ENCODE results near the gene MANBA.
"Not testable (repeated sequence)": the region's sequence is repeated elsewhere in the genome, so short reads cannot be mapped to it uniquely, and the experiment has no call there.

Gene MANBA

DNA sequence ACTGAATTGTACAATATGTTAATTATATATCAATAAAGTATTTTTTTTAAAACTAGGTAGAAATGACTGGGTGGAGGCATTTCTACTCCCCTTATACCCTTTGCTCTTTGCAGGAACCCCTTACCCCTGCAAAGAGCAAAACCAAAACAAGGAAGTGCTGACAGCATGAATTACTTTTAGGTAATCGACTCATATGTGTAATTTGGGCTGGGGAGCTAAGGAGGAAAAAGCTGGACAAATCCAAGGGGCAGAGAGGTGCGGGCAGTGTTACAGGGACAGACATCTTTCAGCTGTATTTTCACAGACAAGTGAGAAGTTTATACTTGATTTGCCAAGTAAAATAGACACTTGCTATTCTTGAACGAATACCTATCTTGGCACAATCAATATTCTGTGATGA, 35.5 kb downstream of the MANBA start:
- DNase-seq, result no peak

DNA sequence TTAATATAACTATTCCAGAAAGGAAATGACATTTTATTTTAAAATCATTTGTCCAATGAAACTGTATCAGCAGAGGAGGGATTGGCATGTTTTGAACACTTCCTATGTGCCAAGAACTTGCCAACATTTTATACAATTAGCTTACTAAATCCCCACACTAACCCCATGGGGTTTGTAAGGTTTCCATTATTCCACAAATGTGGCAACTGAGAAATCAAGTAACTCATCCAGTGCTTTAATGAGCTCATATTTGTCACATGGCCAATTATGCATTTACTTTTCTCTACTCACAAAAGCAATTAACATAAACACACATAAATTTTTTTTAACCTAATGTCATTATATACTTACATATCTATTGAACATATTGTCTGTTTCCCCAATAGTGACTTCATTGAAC, 37.3 kb downstream of the MANBA start:
- no peak for DNase-seq

DNA sequence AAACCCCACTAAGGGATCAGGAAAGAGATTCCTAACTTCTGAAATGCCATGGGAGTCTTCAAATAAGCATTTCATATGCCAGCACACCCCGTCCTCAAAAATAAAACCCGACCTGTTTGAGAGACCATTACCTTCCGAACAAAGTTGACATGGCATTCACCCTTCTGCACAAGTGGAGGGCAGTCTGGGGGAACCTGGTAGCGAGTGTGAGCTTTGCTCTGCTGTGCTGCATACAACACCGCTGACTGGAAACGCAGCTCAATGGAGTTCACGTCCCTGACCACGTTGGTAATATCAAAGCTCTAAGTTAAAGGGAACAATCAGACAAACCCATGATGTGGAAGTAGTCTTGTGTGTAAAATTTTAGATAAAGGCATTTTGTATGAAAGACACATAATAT, 38.0 kb downstream of the MANBA start:
- DNase-seq, result no peak

DNA sequence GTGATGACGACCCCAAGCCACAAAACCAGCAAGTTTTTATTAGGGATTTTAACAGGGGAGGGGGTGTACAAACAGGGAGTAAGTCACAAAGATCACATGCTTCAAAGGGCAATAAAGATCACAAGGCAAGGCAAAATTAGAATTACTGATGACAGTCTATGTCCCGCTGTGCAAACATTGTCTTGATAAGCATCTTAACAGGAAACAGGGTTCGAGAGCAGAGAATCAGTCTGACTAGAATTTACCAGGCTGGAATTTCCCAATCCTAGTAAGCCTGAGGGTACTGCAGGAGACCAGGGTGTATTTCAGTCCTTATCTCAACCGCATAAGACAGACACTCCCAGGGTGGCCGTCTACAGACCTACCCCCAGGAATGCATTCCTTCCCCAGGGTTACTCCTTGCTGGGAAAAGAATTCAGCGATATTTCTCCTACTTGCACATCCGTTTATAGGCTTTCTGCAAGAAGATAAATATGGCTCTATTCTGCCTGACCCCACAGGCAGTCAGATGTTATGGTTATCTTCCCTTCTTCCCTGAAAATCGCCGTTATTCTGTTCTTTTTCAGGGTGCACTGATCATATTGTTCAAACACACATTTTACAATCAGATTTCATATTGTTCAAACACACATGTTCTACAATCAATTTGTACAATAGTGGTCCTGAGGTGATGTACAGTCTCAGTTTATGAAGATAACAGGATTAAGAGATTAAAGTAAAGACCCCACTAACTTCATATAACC, 41.8 kb downstream of the MANBA start:
- DNase-seq, result not testable (repeated sequence)

DNA sequence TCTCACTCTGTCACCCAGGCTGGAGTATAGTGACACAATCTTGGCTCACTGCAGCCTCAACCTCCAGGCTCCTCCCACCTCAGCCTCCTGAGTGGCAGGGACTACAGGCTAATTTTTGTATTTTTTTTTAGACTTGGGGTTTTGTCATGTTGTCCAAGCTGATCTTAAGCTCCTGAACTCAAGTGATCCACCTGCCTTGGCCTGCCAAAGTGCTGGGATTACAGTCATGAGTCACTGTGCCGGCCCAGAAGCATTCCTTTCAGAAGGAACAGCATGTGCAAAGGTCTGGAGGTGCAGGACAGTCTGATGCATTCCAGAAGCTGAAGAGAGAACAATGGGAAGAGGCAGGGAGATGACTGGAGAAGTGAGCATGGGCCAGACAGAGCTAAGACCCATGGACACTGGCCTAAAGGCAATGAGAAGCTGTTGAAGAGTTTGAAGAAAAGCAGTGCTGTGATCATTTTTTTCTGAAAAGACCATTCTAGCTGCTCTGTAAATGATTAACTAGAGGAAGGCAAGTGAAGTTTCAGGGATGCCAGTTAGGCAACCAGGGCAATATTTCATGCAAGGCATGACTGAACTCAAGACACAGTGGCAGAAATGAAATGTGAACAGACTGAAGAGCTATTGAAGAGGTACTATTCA, 43.2 kb downstream of the MANBA start:
- DNase-seq, result no peak

DNA sequence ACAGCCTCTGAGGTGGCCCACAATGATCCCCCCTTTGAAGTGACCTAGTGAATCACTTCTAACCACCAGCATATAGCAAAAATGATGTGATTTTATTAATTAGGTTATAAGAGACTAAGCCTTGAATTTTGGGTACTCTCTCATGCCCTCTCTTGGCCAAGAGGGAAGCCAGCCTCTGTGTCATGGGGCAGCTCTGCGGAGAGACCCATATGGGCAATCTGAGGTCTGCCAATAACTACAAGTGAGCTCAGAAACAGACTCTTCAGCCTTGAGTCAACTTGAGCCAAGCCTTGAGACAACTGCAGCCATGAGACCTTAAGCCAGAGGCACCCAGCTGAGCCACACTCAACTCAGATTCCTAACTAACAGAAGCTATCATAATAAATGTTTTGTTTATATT, 45.7 kb downstream of the MANBA start:
- no peak for DNase-seq

DNA sequence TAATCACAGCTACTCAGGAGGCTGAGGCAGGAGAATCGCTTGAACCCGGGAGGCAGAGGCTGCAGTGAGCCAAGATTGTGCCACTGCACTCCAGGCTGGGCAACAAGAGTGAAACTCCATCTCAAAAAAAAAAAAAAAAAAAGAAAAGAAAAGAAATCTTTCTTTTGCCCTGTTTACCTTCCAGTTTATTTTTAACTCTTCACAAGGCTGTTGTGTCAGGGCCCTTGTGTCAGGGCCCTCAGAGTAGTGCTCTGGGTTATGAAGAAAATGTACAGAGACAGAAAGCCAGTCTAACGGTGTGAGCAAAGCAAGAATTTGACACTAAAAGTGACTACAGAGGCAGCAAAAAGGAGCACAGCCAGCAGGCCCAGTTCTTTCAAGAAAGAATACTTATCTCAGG, 47.0 kb downstream of the MANBA start:
- DNase-seq, result not testable (repeated sequence)

DNA sequence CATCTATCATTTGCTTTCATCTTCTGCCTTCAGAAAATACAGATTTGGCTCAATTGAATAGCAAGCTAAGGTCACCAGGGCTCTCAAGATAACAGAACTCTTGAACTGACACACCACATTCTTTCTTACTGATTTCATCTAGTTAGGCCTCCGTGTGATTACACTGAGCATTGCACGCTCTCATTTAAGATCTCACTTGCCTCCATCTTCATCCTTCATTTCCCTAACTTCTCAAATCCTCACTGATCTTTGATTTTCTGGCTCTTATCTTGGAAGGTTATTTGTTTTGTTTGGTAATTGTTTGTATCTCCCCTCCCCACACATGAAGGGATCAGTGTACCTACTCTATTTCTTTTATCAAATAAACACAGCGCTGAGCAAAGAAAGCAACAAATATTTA, 47.7 kb downstream of the MANBA start:
- DNase-seq, result no peak

DNA sequence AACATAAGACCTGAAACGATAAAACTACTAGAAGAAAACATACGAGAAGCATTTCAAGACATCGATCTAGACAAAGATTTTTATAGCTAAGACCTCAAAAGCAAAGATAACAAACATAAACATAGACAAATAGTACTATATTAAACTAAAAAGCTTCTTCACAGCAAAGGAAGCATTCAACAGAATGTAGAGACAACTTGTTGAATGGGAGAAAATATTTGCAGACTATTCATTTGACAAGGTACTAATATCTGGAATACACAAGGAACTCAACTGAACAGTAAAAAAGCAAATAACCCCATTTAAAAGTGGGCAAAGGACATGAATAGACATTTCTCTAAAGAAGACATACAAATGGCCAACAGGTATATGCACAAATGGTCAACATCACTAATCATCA, 49.8 kb downstream of the MANBA start:
- DNase-seq, result no peak

DNA sequence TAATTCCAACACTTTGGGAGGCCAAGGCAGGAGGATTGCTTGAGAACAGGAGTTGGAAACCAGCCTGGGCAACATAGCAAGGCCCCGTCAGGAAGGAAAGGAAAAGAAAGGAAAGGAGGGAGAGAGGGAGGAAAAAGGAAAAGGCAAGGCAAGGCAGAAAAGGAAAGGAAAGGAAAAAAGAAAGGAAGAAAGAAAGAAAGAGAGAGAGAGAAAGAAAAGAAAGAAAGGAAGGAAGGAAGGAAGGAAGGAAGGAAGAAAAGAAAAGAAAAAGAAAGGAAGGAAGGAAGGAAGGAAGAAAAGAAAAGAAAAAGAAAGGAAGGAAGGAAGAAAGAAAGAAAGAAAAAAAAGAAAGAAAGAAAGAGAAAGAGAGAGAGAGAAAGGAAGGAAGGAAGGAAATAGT, 51.7 kb downstream of the MANBA start:
- not testable (repeated sequence) for DNase-seq

DNA sequence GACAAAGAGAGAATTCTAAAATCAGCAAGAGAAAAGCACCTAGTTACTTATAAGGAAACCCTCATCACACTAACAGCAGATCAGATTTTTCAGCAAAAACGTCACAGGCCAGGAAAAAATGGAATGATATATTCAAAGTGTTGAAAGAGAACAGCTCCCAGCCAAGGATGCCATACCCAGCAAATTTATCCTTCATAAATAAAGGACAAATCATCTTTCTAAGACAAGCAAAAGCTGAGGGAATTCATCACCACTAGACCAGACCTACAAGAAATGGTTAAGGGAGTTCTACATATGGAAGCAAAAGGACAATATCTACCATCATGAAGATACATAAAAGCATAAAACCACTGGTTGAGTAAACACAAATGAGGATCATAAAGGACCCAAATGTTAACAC, 53.6 kb downstream of the MANBA start:
- no peak for DNase-seq

DNA sequence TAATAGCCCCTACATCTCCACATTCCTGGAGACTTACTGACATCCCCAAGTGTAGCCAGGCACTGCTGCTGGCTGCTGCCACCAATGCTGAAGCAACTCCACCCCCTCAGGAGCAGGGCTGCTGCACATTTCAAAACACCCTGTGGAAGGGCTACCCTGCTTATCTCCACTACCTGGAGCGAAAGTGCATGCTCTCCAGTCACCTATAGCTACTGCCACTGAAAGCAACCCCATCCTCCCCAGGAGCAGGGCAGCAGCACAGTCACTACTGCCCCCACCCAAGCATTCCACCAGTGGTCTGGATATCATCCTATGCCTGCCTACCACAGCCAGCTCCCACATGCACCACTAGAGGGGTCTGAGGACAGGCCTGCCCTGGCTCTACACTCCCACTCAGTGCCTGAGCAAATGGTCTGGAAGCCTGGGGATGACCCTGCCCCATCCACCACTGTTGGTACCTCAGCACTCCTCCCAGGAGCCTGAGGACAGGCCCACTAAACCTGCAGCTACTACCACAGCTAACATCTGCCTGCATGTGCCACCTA, 55.3 kb downstream of the MANBA start:
- no peak for DNase-seq

DNA sequence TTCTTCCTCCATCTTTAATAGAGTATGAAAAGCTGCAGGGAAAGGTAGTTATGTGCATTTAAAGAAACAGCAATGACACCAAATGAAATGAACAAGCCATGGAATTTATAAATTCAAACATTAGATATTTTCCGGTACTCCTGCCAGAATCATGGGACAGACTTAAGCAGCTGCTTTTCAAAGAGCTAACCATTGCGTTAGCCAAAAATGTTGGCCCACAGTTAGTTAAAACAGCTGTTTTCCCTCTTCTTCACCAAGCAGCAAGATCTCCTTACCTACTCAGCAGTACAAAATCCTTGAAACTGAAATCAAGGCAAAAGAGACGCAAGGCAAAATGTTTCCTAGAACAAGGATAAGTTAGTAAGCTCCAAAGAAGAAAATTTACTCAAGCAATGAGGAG, 64.0 kb downstream of the MANBA start:
- DNase-seq, result no peak

DNA sequence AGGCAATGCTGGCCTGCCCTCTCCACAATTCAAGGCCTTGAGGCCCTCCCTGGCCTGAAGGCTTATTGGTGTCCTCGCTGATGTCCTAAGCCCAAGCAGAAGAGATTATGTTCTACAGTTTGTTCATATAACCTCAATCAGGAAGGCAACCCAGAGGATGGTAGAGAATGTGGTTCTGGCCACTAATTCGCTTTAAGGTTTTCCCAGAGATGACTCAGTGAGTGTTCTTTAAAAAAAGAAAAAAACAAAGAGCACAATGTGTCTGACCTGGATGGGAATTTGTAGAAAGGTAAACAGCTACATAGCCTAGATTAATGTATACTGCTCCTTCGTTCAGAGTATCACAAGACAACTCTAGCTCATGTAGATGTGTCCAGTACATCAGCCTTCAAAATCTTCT, 66.0 kb downstream of the MANBA start:
- no peak for DNase-seq

DNA sequence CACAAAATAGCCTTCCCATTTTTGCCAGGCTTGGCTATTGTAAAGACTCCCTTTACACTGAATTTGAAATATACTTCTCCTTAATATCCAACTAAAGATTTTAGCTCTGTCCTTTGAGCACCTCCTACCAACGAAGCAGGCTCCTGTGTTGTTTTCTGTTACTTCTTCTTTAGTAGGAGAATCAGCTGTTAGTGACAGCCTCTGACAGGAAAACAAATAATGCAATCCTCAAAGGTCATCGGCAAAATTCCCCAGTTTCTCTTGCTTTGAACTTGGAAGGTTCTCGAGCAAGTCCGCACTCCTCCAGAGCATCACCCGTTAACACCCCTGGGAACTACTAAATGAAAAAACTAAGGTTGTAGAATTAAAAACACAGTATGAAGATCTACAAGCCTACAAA, 66.9 kb downstream of the MANBA start:
- no peak for DNase-seq

DNA sequence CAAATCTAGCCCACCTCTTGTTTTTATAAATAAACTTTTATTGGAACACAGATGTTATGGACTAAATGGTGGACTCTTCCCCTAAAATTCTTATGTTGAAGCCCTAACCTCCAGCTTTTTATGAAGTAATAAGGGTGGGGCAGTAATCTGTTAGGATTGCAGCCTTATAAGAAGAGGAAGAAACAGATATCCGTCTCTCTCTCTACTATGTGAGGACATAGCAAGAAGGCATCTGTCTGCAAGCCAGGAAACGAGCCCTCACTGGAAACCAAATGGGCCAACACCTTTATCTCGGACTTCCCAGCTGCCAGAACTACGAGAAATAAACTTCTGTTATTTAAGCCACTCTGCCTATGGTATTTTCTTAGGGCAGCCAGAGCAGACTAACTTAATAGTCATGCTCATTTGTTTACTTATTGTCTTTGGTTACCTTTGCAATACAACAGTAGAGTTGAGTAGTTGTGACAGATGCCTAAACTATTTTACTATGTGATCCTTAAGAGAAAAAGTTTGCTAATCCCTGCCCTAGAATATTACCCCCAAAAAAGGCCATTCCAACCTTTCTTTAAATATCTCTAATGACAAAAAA, 67.4 kb downstream of the MANBA start:
- DNase-seq, result no peak

DNA sequence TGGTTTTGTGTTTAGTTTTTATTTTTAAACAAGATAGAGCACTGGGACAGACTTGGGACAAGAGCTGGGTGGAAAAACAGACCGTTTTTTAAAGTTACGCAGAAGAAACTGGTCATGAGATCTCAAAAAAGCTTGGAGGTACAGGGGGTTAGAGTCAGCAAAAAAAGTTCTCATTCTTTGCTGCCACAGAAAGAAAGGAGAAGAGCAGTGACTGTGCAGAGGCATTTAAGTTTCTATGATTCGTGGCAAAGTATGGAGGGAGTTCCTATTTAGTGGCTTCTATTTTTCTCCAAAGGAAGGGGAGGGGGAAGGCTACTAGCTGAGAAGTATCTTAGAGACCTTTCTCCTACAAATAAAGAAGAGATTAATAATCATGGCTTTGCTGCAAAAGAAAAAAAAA, 68.3 kb downstream of the MANBA start:
- DNase-seq, result peak in 1 of 58 donors; percentile 15

DNA sequence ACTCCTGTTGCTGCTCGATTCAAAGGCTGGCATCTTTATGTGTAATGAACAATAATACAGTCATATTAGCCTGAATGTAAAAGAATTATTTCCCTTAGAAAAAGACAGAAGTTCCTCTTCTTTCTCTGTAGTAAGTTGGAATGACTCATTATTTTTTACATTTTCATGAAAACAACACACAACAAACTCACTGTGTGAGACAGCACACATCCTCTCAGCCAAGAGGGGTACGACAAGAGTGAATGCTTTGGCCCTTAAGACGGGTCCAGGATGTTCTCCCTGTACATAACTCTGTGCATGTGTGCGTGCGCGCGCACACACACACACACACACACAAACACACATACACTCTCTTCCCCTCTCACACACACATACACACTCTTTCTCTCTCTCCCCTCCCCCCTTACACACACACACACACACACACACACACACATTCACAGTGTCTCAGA, 72.8 kb downstream of the MANBA start:
- no peak for DNase-seq

DNA sequence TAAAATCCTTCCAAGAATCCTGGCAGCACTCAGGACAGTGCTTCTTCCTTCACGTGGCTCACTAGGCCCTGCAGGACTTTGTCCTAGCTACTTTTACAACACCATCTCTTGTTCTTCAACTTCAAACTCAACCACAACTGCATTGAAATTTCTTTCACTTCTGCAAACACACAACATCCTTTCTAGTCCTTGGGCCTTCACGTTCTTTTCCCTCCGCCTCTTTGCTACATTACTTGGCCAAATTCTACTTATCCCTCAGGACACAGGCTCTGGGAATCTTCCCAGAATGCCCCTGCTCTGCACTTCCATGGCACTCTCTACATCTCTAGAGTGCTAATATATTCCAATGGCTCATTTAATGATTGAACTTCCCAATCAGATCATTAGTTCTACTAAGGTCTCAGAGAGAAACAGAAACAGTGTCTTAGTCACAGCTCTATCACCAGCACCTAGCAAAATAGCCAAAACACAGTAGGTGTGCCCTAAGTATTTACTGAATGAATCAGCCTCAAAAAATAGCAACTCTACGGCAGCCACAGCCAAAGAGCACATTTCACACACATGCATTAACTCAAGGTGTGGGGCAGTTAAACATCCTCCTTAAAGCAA, 73.3 kb downstream of the MANBA start:
- DNase-seq, result no peak

DNA sequence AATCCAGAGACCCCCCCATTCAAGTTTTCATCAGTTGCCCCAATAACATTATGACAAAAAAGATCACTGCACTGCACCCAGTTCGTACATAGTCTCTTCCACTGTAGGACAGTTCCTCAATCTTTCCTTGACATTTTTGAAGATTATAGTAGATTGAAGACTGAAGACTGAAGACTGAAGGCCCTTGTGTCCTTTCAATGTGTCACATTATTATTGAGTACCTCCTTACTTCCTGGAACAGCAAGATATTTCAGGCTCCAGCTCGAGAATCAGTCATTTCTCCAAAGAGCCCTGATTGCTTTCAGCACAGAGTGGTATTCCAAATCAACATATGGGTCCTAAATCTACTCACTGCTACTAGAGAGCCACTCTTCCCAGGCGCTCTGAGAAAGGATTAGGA, 75.0 kb downstream of the MANBA start:
- no peak for DNase-seq

DNA sequence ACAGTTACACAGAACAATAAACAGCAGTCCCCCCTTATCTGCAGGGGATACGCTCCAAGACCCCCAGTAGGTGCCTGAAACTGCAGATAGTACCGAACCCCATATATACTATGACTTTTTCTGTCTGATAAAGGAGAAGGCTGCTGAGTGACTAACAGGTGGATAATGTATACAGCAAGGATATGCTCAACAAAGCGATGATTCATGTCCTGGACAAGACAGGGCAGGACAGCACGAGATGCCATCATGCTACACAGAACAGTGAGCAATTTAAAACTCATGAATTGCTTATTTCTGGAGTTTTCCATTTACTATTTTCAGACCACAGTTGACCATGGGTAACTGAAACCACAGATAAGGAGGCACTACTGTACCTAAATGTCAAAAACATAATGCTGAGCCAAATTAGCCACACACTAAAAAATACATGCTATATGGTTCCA, 76.1 kb downstream of the MANBA start:
- DNase-seq, result peak in 1 of 58 donors; percentile 19
